Measurements from ENCODE around the gene PXN.

The PXN gene

GRCh38 chr12:120287491-120287890 is 22.0 kb upstream of the PXN start:
- Histone ChIP-seq H3K9ac (ENCODE audit: insufficient read length, low read depth) (no peak overlapping the region), H3K4me1 (ENCODE audit: insufficient read depth, insufficient read length) (peaks cover 2% of the 10 kb centered on the region), H3K27me3 (ENCODE audit: insufficient read depth, insufficient read length) (no peaks in the 10 kb centered on the region), H3K4me3 (ENCODE audit: insufficient read length, low read depth) (no peak overlapping the region), H3K36me3 (ENCODE audit: insufficient read depth, insufficient read length, low read length) (no peaks in the 10 kb centered on the region), H3K9me3 (ENCODE audit: insufficient read depth, low read length) (no peaks in the 10 kb centered on the region)
- DNase-seq (ENCODE audit: low read depth, low spot score), result no peak
- TF ChIP-seq YY1 (IDR thresholded peaks at IDR 0.05; ENCODE audit: insufficient read depth, insufficient read length) (no peak), ZNF274 (IDR thresholded peaks at IDR 0.05; ENCODE audit: low read depth, low read length) (no peak), SUZ12 (IDR thresholded peaks at IDR 0.05; ENCODE audit: extremely low read depth, insufficient read depth, insufficient read length) (no peak)

- H3K9ac ChIP-seq (ENCODE audit: insufficient read length, low read depth), result no peak overlapping the region
- TF ChIP-seq ZNF274 (IDR thresholded peaks at IDR 0.05; ENCODE audit: low read depth, low read length) (no peak), YY1 (IDR thresholded peaks at IDR 0.05; ENCODE audit: insufficient read depth, insufficient read length) (no peak), SUZ12 (IDR thresholded peaks at IDR 0.05; ENCODE audit: extremely low read depth, insufficient read depth, insufficient read length) (no peak)
- H3K27me3 ChIP-seq (ENCODE audit: insufficient read depth, insufficient read length), result no peaks in the 10 kb centered on the region
- no peaks in the 10 kb centered on the region for H3K9me3 ChIP-seq (ENCODE audit: insufficient read depth, low read length)
- H3K4me3 ChIP-seq (ENCODE audit: insufficient read length, low read depth), result no peak overlapping the region
- H3K4me1 ChIP-seq (ENCODE audit: insufficient read depth, insufficient read length), result peaks cover 6% of the 10 kb centered on the region
- H3K36me3 ChIP-seq (ENCODE audit: insufficient read depth, insufficient read length, low read length), result no peaks in the 10 kb centered on the region
- DNase-seq (ENCODE audit: low read depth, low spot score), result no peak
These were observed 21.4 kb upstream of the PXN start for GRCh38 chr12:120286768-120287490.

GRCh38 chr12:120284381-120284780 is 18.9 kb upstream of the PXN start:
- no peak overlapping the region for H3K4me3 ChIP-seq (ENCODE audit: insufficient read length, low read depth)
- peaks cover 3% of the 10 kb centered on the region; the same call in 1 of the 2 replicates for H3K9me3 ChIP-seq (ENCODE audit: insufficient read depth, low read length)
- H3K9ac ChIP-seq (ENCODE audit: insufficient read length, low read depth), result no peak overlapping the region
- DNase-seq (ENCODE audit: low read depth, low spot score), result no peak
- H3K27me3 ChIP-seq (ENCODE audit: insufficient read depth, insufficient read length), result no peaks in the 10 kb centered on the region
- no peaks in the 10 kb centered on the region for H3K36me3 ChIP-seq (ENCODE audit: insufficient read depth, insufficient read length, low read length)
- no peak for TF ChIP-seq ZNF274 (IDR thresholded peaks at IDR 0.05; ENCODE audit: low read depth, low read length)
- TF ChIP-seq YY1 (IDR thresholded peaks at IDR 0.05; ENCODE audit: insufficient read depth, insufficient read length), result no peak
- TF ChIP-seq SUZ12 (IDR thresholded peaks at IDR 0.05; ENCODE audit: extremely low read depth, insufficient read depth, insufficient read length), result no peak
- H3K4me1 ChIP-seq (ENCODE audit: insufficient read depth, insufficient read length), result peaks cover 6% of the 10 kb centered on the region

GRCh38 chr12:120283318-120283717 is 17.8 kb upstream of the PXN start:
- no peak overlapping the region for H3K4me3 ChIP-seq (ENCODE audit: insufficient read length, low read depth)
- H3K27me3 ChIP-seq (ENCODE audit: insufficient read depth, insufficient read length), result no peaks in the 10 kb centered on the region
- peak; percentile 46 for DNase-seq (ENCODE audit: low read depth, low spot score)
- no peaks in the 10 kb centered on the region for H3K36me3 ChIP-seq (ENCODE audit: insufficient read depth, insufficient read length, low read length)
- peaks cover 6% of the 10 kb centered on the region for H3K4me1 ChIP-seq (ENCODE audit: insufficient read depth, insufficient read length)
- H3K9ac ChIP-seq (ENCODE audit: insufficient read length, low read depth), result no peak overlapping the region
- no peak for TF ChIP-seq ZNF274 (IDR thresholded peaks at IDR 0.05; ENCODE audit: low read depth, low read length)
- TF ChIP-seq YY1 (IDR thresholded peaks at IDR 0.05; ENCODE audit: insufficient read depth, insufficient read length), result no peak
- no peak for TF ChIP-seq SUZ12 (IDR thresholded peaks at IDR 0.05; ENCODE audit: extremely low read depth, insufficient read depth, insufficient read length)
- peaks cover 14% of the 10 kb centered on the region; the same call in 1 of the 2 replicates for H3K9me3 ChIP-seq (ENCODE audit: insufficient read depth, low read length)

- TF ChIP-seq SUZ12 (IDR thresholded peaks at IDR 0.05; ENCODE audit: extremely low read depth, insufficient read depth, insufficient read length), result no peak
- TF ChIP-seq ZNF274 (IDR thresholded peaks at IDR 0.05; ENCODE audit: low read depth, low read length), result no peak
- TF ChIP-seq YY1 (IDR thresholded peaks at IDR 0.05; ENCODE audit: insufficient read depth, insufficient read length), result no peak
- H3K9me3 ChIP-seq (ENCODE audit: insufficient read depth, low read length), result peaks cover 19% of the 10 kb centered on the region; the same call in 1 of the 2 replicates
These were observed 12.9 kb upstream of the PXN start for GRCh38 chr12:120278137-120279069.

GRCh38 chr12:120276734-120277133 is 11.2 kb upstream of the PXN start:
- Histone ChIP-seq H3K27me3 (ENCODE audit: insufficient read depth, insufficient read length) (no peaks in the 10 kb centered on the region), H3K4me1 (ENCODE audit: insufficient read depth, insufficient read length) (no peaks in the 10 kb centered on the region), H3K36me3 (ENCODE audit: insufficient read depth, insufficient read length, low read length) (no peaks in the 10 kb centered on the region), H3K9me3 (ENCODE audit: insufficient read depth, low read length) (peaks cover 19% of the 10 kb centered on the region; the same call in 1 of the 2 replicates), H3K9ac (ENCODE audit: insufficient read length, low read depth) (no peak overlapping the region), H3K4me3 (ENCODE audit: insufficient read length, low read depth) (no peak overlapping the region)
- no peak for TF ChIP-seq YY1 (IDR thresholded peaks at IDR 0.05; ENCODE audit: insufficient read depth, insufficient read length)
- no peak for TF ChIP-seq ZNF274 (IDR thresholded peaks at IDR 0.05; ENCODE audit: low read depth, low read length)
- no peak for TF ChIP-seq SUZ12 (IDR thresholded peaks at IDR 0.05; ENCODE audit: extremely low read depth, insufficient read depth, insufficient read length)
- DNase-seq (ENCODE audit: low read depth, low spot score), result no peak

More at GRCh38 chr12:120278137-120279069, 12.9 kb upstream of the PXN start:
- no peaks in the 10 kb centered on the region for H3K36me3 ChIP-seq (ENCODE audit: insufficient read depth, insufficient read length, low read length)
- no peaks in the 10 kb centered on the region for H3K27me3 ChIP-seq (ENCODE audit: insufficient read depth, insufficient read length)
- H3K9ac ChIP-seq (ENCODE audit: insufficient read length, low read depth), result no peak overlapping the region
- peaks cover 6% of the 10 kb centered on the region for H3K4me1 ChIP-seq (ENCODE audit: insufficient read depth, insufficient read length)
- H3K4me3 ChIP-seq (ENCODE audit: insufficient read length, low read depth), result no peak overlapping the region
- DNase-seq (ENCODE audit: low read depth, low spot score), result no peak

- DNase-seq (ENCODE audit: low read depth, low spot score), result no peak
- no peaks in the 10 kb centered on the region for H3K27me3 ChIP-seq (ENCODE audit: insufficient read depth, insufficient read length)
- H3K4me1 ChIP-seq (ENCODE audit: insufficient read depth, insufficient read length), result peaks cover 18% of the 10 kb centered on the region
- TF ChIP-seq ZNF274 (IDR thresholded peaks at IDR 0.05; ENCODE audit: low read depth, low read length) (no peak), SUZ12 (IDR thresholded peaks at IDR 0.05; ENCODE audit: extremely low read depth, insufficient read depth, insufficient read length) (no peak), YY1 (IDR thresholded peaks at IDR 0.05; ENCODE audit: insufficient read depth, insufficient read length) (no peak)
- H3K36me3 ChIP-seq (ENCODE audit: insufficient read depth, insufficient read length, low read length), result peaks cover 15% of the 10 kb centered on the region
- H3K4me3 ChIP-seq (ENCODE audit: insufficient read length, low read depth), result no peak overlapping the region
- H3K9me3 ChIP-seq (ENCODE audit: insufficient read depth, low read length), result no peaks in the 10 kb centered on the region
- no peak overlapping the region for H3K9ac ChIP-seq (ENCODE audit: insufficient read length, low read depth)
These were observed 2.2 kb upstream of the PXN start for GRCh38 chr12:120267736-120268135.
